ENCODE data around the gene APOL5. TPM values are rescaled to one million over a fixed set of nuclear protein-coding genes. Genes with fewer than 3 reads are reported as not detected.

The APOL5 gene
- total RNA-seq, 1 donor from 2014 or later: not detected

- no peaks in the 10 kb centered on the region for H3K36me3 ChIP-seq
- no peaks in the 10 kb centered on the region for H3K27me3 ChIP-seq
- no peak for DNase-seq (ENCODE audit: low spot score in 2 of 2)
- intact Hi-C loops (cut with DNase I): loop anchor here (10.0 kb wide), 1 partner anchor 355 kb away; no protein-coding TSS in a partner anchor
- H3K9me3 ChIP-seq: no peaks in the 10 kb centered on the region
- H3K4me3 ChIP-seq: no peak overlapping the region
- peaks cover 0 to under 1% of the 10 kb centered on the region in 2 donors for H3K4me1 ChIP-seq
- TF ChIP-seq CTCF (IDR thresholded peaks at IDR 0.05): no peak
- H3K27ac ChIP-seq: no peak overlapping the region
These were observed 52.3 kb downstream of the APOL5 start for GRCh38 chr22:35769974-35770373.

GRCh38 chr22:35775339-35775738 lies 57.7 kb downstream of the APOL5 start:
- TF ChIP-seq CTCF (IDR thresholded peaks at IDR 0.05): no peak
- DNase-seq (ENCODE audit: low spot score in 2 of 2): no peak
- intact Hi-C loops (cut with DNase I): no loop called here
- peaks cover 3 to 12% of the 10 kb centered on the region in 2 donors for H3K4me1 ChIP-seq
- no peaks in the 10 kb centered on the region for H3K36me3 ChIP-seq
- no peaks in the 10 kb centered on the region for H3K27me3 ChIP-seq
- peak overlapping the region in 1 of 2 donors; percentile 24 for H3K27ac ChIP-seq
- no peak overlapping the region for H3K4me3 ChIP-seq
- H3K9me3 ChIP-seq: no peaks in the 10 kb centered on the region

GRCh38 chr22:35777335-35777975 lies 59.8 kb downstream of the APOL5 start:
- H3K27me3 ChIP-seq: no peaks in the 10 kb centered on the region
- H3K27ac ChIP-seq: peak overlapping the region; percentile 19 to 76
- no peak for DNase-seq (ENCODE audit: low spot score in 2 of 2)
- no peak for TF ChIP-seq CTCF (IDR thresholded peaks at IDR 0.05)
- no peaks in the 10 kb centered on the region for H3K9me3 ChIP-seq
- no peak overlapping the region for H3K4me3 ChIP-seq
- H3K36me3 ChIP-seq: no peaks in the 10 kb centered on the region
- intact Hi-C loops (cut with DNase I): no loop called here
- peaks cover 6 to 21% of the 10 kb centered on the region in 2 donors for H3K4me1 ChIP-seq

Other genes with a start within 250 kb of the APOL5 start
- gene RASD2, start 177.0 kb upstream of the APOL5 start, total RNA-seq: 6.6 TPM
- gene MB, start 100.5 kb upstream of the APOL5 start, total RNA-seq: not detected
- gene APOL6, start 69.4 kb upstream of the APOL5 start, total RNA-seq: 6.4 TPM

Measured in ascending aorta (tissue), 2 donors.